HG02571 (cell line): ENCODE results near the gene ATF3.
A peak's percentile ranks its signal among the peaks of the same experiment; 100 is the strongest.

Source experiments
- ATAC-seq: cut with Tn5 transposase; IDR thresholded peaks from one replicate; pipeline ENCODE4 v1.9.1; 2021; ENCODE audit warnings: mild to moderate bottlenecking, moderate library complexity; ENCODE audit not compliant: unreplicated experiment

The ATF3 gene

GRCh38 chr1:212607913-212608391 is 609 bp upstream of the ATF3 start:
- ATAC-seq, result peak; percentile 3

- ATAC-seq, result peak; percentile 10
These were observed 569 bp downstream of the ATF3 start for GRCh38 chr1:212608959-212609700.

- no peak for ATAC-seq
These were observed 1.4 kb downstream of the ATF3 start for GRCh38 chr1:212609701-212610574.

GRCh38 chr1:212610575-212610967 is 2.0 kb downstream of the ATF3 start:
- no peak for ATAC-seq

GRCh38 chr1:212611000-212611948 is 2.7 kb downstream of the ATF3 start:
- ATAC-seq, result no peak

GRCh38 chr1:212612041-212612961 is 3.7 kb downstream of the ATF3 start:
- ATAC-seq, result no peak

GRCh38 chr1:212613440-212614335 is 5.1 kb downstream of the ATF3 start:
- no peak for ATAC-seq

GRCh38 chr1:212614453-212615200 is 6.1 kb downstream of the ATF3 start:
- ATAC-seq, result no peak

- ATAC-seq, result no peak
These were observed 6.6 kb downstream of the ATF3 start for GRCh38 chr1:212615201-212615470.

- no peak for ATAC-seq
These were observed 10.1 kb downstream of the ATF3 start for GRCh38 chr1:212618466-212619210.

GRCh38 chr1:212620293-212620692 is 11.7 kb downstream of the ATF3 start:
- no peak for ATAC-seq

GRCh38 chr1:212621043-212621948 is 12.7 kb downstream of the ATF3 start:
- no peak for ATAC-seq

- ATAC-seq, result no peak
These were observed 13.4 kb downstream of the ATF3 start for GRCh38 chr1:212621949-212622305.

GRCh38 chr1:212622467-212622866 is 13.9 kb downstream of the ATF3 start:
- no peak for ATAC-seq

GRCh38 chr1:212622906-212623305 is 14.3 kb downstream of the ATF3 start:
- no peak for ATAC-seq

- no peak for ATAC-seq
These were observed 15.0 kb downstream of the ATF3 start for GRCh38 chr1:212623603-212624002.
